ENCODE results near the gene ITGA1.

ITGA1 gene

GRCh38 chr5:52773342-52773741, 14.4 kb upstream of the ITGA1 start:
- DNase-seq = no peak

- DNase-seq = no peak
These were observed 13.7 kb upstream of the ITGA1 start for GRCh38 chr5:52774005-52774410.

GRCh38 chr5:52776116-52776515, 11.6 kb upstream of the ITGA1 start:
- no peak for DNase-seq

- no peak for DNase-seq
These were observed 10.5 kb upstream of the ITGA1 start for GRCh38 chr5:52777186-52777585.

GRCh38 chr5:52778781-52779180, 8.9 kb upstream of the ITGA1 start:
- DNase-seq = no peak

- no peak for DNase-seq
These were observed 8.5 kb upstream of the ITGA1 start for GRCh38 chr5:52779213-52779612.

GRCh38 chr5:52783226-52783959, 4.3 kb upstream of the ITGA1 start:
- no peak for DNase-seq

GRCh38 chr5:52784737-52785136, 3.0 kb upstream of the ITGA1 start:
- no peak for DNase-seq

GRCh38 chr5:52786391-52786790, 1.3 kb upstream of the ITGA1 start:
- no peak for DNase-seq

- DNase-seq = no peak
These were observed 642 bp upstream of the ITGA1 start for GRCh38 chr5:52786949-52787599.

- no peak for DNase-seq
These were observed 747 bp downstream of the ITGA1 start for GRCh38 chr5:52788505-52788821.

- DNase-seq = no peak
These were observed 1.7 kb downstream of the ITGA1 start for GRCh38 chr5:52789378-52789777.

GRCh38 chr5:52789851-52790250, 2.1 kb downstream of the ITGA1 start:
- DNase-seq = no peak

- DNase-seq = no peak
These were observed 3.6 kb downstream of the ITGA1 start for GRCh38 chr5:52791366-52791765.

- no peak for DNase-seq
These were observed 6.8 kb downstream of the ITGA1 start for GRCh38 chr5:52794519-52794918.

- DNase-seq = no peak
These were observed 8.3 kb downstream of the ITGA1 start for GRCh38 chr5:52796031-52796430.

GRCh38 chr5:52796516-52797103, 8.9 kb downstream of the ITGA1 start:
- no peak for DNase-seq

GRCh38 chr5:52798938-52799337, 11.2 kb downstream of the ITGA1 start:
- no peak for DNase-seq

GRCh38 chr5:52799358-52799982, 11.8 kb downstream of the ITGA1 start:
- no peak for DNase-seq

GRCh38 chr5:52799983-52800393, 12.3 kb downstream of the ITGA1 start:
- DNase-seq = peak; percentile 65

- no peak for DNase-seq
These were observed 12.9 kb downstream of the ITGA1 start for GRCh38 chr5:52800394-52801213.

- DNase-seq = no peak
These were observed 13.6 kb downstream of the ITGA1 start for GRCh38 chr5:52801329-52801728.

All from NCI-H187 treated with DMSO at 0.1 percent for 48 hours (cell line).